Measurements from ENCODE around the gene AGBL3.

Gene AGBL3

DNA sequence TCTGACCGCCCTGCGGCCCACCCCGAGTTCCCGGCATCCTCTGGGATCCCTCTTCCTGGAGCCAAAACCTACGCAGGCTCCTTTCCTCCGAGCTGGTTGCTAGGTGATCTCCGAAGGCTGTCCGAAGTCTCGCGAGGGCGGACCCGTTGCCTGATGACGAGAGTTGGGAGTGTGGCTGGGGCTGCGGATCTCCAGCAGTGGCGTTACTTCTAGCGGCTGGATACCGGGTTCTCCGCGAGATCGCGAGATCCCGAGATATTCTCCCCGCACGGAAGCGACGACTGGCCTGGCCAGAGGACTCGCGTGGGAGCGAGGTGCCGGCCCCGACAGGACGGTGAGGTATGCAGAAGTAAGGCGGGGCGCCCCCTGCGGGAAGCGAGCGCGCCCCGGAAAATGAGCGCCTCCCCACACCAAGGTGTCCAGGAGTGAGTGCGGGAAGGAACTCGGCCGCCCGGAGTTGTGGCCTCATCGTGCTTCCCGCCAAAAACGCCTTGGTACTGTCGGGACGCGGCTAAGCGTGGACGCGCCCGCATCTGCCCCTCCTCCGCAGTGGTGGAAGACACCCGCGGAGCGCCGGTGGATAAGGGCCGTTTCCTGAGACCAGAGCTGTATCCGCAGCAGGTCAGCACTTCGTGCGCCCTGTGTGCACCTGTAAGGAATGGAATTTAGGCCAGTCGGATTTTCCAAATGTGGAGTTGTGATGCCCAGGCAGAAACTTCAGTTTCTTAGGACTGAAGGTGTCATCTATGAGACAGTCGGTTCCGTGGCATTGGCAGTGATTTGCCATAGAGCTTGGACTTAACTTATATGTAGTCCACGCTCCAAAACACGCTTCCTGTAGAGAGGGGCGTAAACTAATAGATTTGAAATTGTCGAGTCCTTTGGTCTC, at the start of gene AGBL3:
Gene AGBL3, plus strand, starts transcription at position 146 of the 889 bp plus-strand sequence. CDS start 1,426 bp downstream, outside the sequence.
- H3K4me1 ChIP-seq (ENCODE audit: control insufficient read depth, low read depth, low read length): peaks cover 4% of the 10 kb centered on the region
- H3K27me3 ChIP-seq (ENCODE audit: control insufficient read depth, insufficient read depth, low read length): no peaks in the 10 kb centered on the region
- H3K9ac ChIP-seq (ENCODE audit: low read length): peak within 1 kb of the TSS; percentile 85
- H3K27ac ChIP-seq (ENCODE audit: low read length): peak within 1 kb of the TSS; percentile 70
- H3K36me3 ChIP-seq (ENCODE audit: control insufficient read depth, low read depth, low read length): peaks cover 11% of the 10 kb centered on the region
- H3K9me3 ChIP-seq (ENCODE audit: control insufficient read depth, low read depth, low read length): no peaks in the 10 kb centered on the region
- H3K4me3 ChIP-seq (ENCODE audit: low read length): peak within 1 kb of the TSS; percentile 100

GRCh38 chr7:134936893-134937510, 49.3 kb upstream of the AGBL3 start:
- Histone ChIP-seq H3K4me3 (ENCODE audit: low read length) (no peak overlapping the region), H3K9me3 (ENCODE audit: control insufficient read depth, low read depth, low read length) (no peaks in the 10 kb centered on the region), H3K4me1 (ENCODE audit: control insufficient read depth, low read depth, low read length) (peaks cover 9% of the 10 kb centered on the region), H3K9ac (ENCODE audit: low read length) (no peak overlapping the region), H3K27ac (ENCODE audit: low read length) (no peak overlapping the region), H3K36me3 (ENCODE audit: control insufficient read depth, low read depth, low read length) (peaks cover 13% of the 10 kb centered on the region), H3K27me3 (ENCODE audit: control insufficient read depth, insufficient read depth, low read length) (no peaks in the 10 kb centered on the region)

GRCh38 chr7:134938141-134938540, 48.2 kb upstream of the AGBL3 start:
- Histone ChIP-seq H3K9ac (ENCODE audit: low read length) (no peak overlapping the region), H3K27ac (ENCODE audit: low read length) (no peak overlapping the region), H3K27me3 (ENCODE audit: control insufficient read depth, insufficient read depth, low read length) (no peaks in the 10 kb centered on the region), H3K9me3 (ENCODE audit: control insufficient read depth, low read depth, low read length) (no peaks in the 10 kb centered on the region), H3K4me1 (ENCODE audit: control insufficient read depth, low read depth, low read length) (peaks cover 11% of the 10 kb centered on the region), H3K36me3 (ENCODE audit: control insufficient read depth, low read depth, low read length) (peaks cover 13% of the 10 kb centered on the region), H3K4me3 (ENCODE audit: low read length) (no peak overlapping the region)

- H3K9me3 ChIP-seq (ENCODE audit: control insufficient read depth, low read depth, low read length): no peaks in the 10 kb centered on the region
- H3K4me3 ChIP-seq (ENCODE audit: low read length): no peak overlapping the region
- peaks cover 11% of the 10 kb centered on the region for H3K4me1 ChIP-seq (ENCODE audit: control insufficient read depth, low read depth, low read length)
- H3K9ac ChIP-seq (ENCODE audit: low read length): no peak overlapping the region
- no peaks in the 10 kb centered on the region for H3K27me3 ChIP-seq (ENCODE audit: control insufficient read depth, insufficient read depth, low read length)
- H3K36me3 ChIP-seq (ENCODE audit: control insufficient read depth, low read depth, low read length): peaks cover 10% of the 10 kb centered on the region
- no peak overlapping the region for H3K27ac ChIP-seq (ENCODE audit: low read length)
Observed at GRCh38 chr7:134939136-134939535, 47.2 kb upstream of the AGBL3 start.

DNA sequence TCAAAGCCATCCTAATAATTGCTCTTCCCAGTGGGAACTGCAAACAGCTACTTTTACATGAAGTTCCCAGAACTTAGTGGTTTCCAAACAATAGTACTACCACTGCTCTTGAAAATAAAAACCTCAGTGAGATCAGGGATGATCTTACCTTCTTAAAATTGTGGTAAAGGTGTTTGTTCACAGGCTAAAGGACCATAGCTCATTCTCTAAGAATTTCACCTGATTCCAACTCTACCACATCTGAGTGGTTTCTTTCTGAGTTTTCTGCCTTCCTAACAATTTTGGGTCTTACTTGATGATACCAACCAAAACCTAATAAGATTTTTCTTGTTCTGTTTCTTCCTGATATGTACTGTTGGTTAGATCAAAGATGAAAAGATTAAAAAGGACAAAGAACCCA, 45.6 kb upstream of the AGBL3 start:
- Histone ChIP-seq H3K27me3 (ENCODE audit: control insufficient read depth, insufficient read depth, low read length) (no peaks in the 10 kb centered on the region), H3K27ac (ENCODE audit: low read length) (no peak overlapping the region), H3K9ac (ENCODE audit: low read length) (no peak overlapping the region), H3K9me3 (ENCODE audit: control insufficient read depth, low read depth, low read length) (no peaks in the 10 kb centered on the region), H3K36me3 (ENCODE audit: control insufficient read depth, low read depth, low read length) (peaks cover 3% of the 10 kb centered on the region), H3K4me1 (ENCODE audit: control insufficient read depth, low read depth, low read length) (peaks cover 11% of the 10 kb centered on the region), H3K4me3 (ENCODE audit: low read length) (no peak overlapping the region)

DNA sequence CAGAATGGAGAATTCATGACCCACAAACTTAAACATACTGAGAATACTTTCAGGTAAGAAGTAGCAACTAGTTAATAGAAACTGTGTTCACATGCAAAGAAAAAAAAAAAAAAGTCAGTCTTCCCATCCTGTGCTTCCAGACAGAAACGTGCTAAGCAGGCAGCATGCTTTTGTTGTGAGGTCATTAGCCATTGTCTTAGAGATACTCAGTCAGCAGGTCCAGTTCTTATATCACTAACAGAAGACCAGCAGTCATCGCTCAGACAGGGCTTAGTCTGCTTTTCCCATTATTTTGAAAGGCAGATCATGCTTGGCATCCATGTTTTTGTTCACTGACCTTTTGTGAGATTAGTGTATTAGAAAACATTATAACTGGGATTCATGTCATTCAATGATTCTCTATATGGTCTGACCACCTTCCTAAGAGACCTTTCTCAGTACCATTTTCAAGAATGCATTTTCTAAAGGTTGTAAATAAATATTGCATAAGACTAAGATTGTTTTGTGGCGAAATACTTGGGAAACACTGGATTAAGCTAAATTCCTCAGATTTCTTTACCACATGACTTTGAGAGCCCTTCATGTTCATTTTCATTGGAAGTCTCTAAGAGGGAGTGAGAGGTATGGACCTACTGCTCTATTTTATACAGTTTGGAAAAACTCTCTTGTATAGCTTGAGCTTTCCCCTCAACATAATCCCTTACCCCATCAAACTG, 45.0 kb upstream of the AGBL3 start:
- no peak overlapping the region for H3K27ac ChIP-seq (ENCODE audit: low read length)

DNA sequence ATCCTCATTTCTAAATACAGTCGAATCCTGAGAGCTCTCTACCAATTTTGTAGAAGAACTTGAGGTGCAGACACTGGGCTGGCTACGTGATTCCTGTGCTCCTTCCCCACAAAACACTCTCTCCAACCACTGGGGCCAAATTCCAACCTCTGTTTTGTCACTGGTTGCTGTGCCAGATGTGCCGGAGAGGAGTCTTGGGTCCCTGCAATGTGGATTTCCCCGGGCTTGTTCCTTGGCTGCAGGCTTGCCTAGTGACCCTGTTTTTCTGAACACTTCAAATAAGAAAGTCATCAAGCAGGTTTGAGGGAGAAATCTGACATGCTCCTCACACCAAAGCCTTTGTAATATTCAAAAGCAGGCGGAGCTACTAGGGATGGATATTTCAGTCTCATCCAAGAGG, 44.4 kb upstream of the AGBL3 start:
- Histone ChIP-seq H3K36me3 (ENCODE audit: control insufficient read depth, low read depth, low read length) (peaks cover 3% of the 10 kb centered on the region), H3K9ac (ENCODE audit: low read length) (no peak overlapping the region), H3K9me3 (ENCODE audit: control insufficient read depth, low read depth, low read length) (no peaks in the 10 kb centered on the region), H3K4me3 (ENCODE audit: low read length) (no peak overlapping the region), H3K4me1 (ENCODE audit: control insufficient read depth, low read depth, low read length) (peaks cover 11% of the 10 kb centered on the region), H3K27me3 (ENCODE audit: control insufficient read depth, insufficient read depth, low read length) (no peaks in the 10 kb centered on the region), H3K27ac (ENCODE audit: low read length) (no peak overlapping the region)

More for the DNA sequence above, 45.0 kb upstream of the AGBL3 start:
- peaks cover 3% of the 10 kb centered on the region for H3K36me3 ChIP-seq (ENCODE audit: control insufficient read depth, low read depth, low read length)
- H3K4me1 ChIP-seq (ENCODE audit: control insufficient read depth, low read depth, low read length): peaks cover 11% of the 10 kb centered on the region
- no peaks in the 10 kb centered on the region for H3K27me3 ChIP-seq (ENCODE audit: control insufficient read depth, insufficient read depth, low read length)
- no peaks in the 10 kb centered on the region for H3K9me3 ChIP-seq (ENCODE audit: control insufficient read depth, low read depth, low read length)
- no peak overlapping the region for H3K9ac ChIP-seq (ENCODE audit: low read length)
- H3K4me3 ChIP-seq (ENCODE audit: low read length): no peak overlapping the region

GRCh38 chr7:134942690-134943466, 43.4 kb upstream of the AGBL3 start:
- Histone ChIP-seq H3K9me3 (ENCODE audit: control insufficient read depth, low read depth, low read length) (no peaks in the 10 kb centered on the region), H3K4me1 (ENCODE audit: control insufficient read depth, low read depth, low read length) (peaks cover 11% of the 10 kb centered on the region), H3K9ac (ENCODE audit: low read length) (no peak overlapping the region), H3K27me3 (ENCODE audit: control insufficient read depth, insufficient read depth, low read length) (no peaks in the 10 kb centered on the region), H3K4me3 (ENCODE audit: low read length) (no peak overlapping the region), H3K27ac (ENCODE audit: low read length) (no peak overlapping the region), H3K36me3 (ENCODE audit: control insufficient read depth, low read depth, low read length) (peaks cover 8% of the 10 kb centered on the region)

DNA sequence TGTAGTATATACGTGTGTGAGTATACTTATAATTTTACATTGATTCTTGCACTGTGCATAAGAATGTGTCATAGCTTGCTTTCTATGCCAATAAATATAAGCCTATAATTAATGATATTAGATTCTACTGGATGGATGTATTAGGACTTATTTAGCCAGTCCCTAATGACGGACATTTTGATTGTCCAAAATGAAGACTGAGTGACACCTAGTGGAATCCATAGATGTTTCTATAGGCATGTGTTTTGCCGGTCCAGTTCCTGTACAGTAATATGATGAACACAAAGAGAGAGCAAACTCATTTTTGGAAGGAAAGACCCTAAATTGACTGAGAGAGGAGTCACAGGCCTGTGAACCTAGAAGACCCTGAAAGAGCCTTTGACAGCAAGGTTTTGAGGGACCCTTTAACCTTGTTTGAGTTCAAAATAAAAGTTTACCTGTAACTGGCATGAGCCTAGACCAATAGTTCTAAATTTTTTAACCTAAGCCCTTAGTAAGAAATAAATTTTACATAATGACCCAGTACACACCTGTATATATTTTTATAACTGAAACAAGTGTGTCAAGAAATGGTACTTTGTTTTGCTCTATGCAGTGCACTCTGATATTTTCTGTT, 42.4 kb upstream of the AGBL3 start:
- Histone ChIP-seq H3K4me3 (ENCODE audit: low read length) (no peak overlapping the region), H3K9me3 (ENCODE audit: control insufficient read depth, low read depth, low read length) (no peaks in the 10 kb centered on the region), H3K9ac (ENCODE audit: low read length) (no peak overlapping the region), H3K4me1 (ENCODE audit: control insufficient read depth, low read depth, low read length) (peaks cover 11% of the 10 kb centered on the region), H3K36me3 (ENCODE audit: control insufficient read depth, low read depth, low read length) (peaks cover 13% of the 10 kb centered on the region), H3K27ac (ENCODE audit: low read length) (no peak overlapping the region), H3K27me3 (ENCODE audit: control insufficient read depth, insufficient read depth, low read length) (no peaks in the 10 kb centered on the region)

- no peaks in the 10 kb centered on the region for H3K27me3 ChIP-seq (ENCODE audit: control insufficient read depth, insufficient read depth, low read length)
- no peaks in the 10 kb centered on the region for H3K9me3 ChIP-seq (ENCODE audit: control insufficient read depth, low read depth, low read length)
- H3K9ac ChIP-seq (ENCODE audit: low read length): no peak overlapping the region
- H3K4me1 ChIP-seq (ENCODE audit: control insufficient read depth, low read depth, low read length): peaks cover 9% of the 10 kb centered on the region
- no peak overlapping the region for H3K27ac ChIP-seq (ENCODE audit: low read length)
- H3K36me3 ChIP-seq (ENCODE audit: control insufficient read depth, low read depth, low read length): peaks cover 31% of the 10 kb centered on the region
- no peak overlapping the region for H3K4me3 ChIP-seq (ENCODE audit: low read length)
Observed at GRCh38 chr7:134945691-134946090, 40.6 kb upstream of the AGBL3 start.
